HUES6 (cell line): ENCODE results near the gene LRP5.

Experiments used
- H3K27ac ChIP-seq: 2 replicates; pipeline ENCODE4 v1.7.0; 2013; ENCODE audit warnings: low read depth, mild to moderate bottlenecking, low read length, inconsistent platforms
- H3K27me3 ChIP-seq: 2 replicates; pipeline ENCODE4 v1.6.1; 2013; ENCODE audit warnings: low read length; ENCODE audit not compliant: control insufficient read depth, insufficient read depth
- H3K36me3 ChIP-seq: 2 replicates; pipeline ENCODE4 v1.6.1; 2013; ENCODE audit warnings: low read length; ENCODE audit not compliant: control insufficient read depth, insufficient read depth
- H3K4me1 ChIP-seq: 2 replicates; pipeline ENCODE4 v1.6.1; 2013; ENCODE audit warnings: low read length; ENCODE audit not compliant: control insufficient read depth, insufficient read depth
- H3K4me3 ChIP-seq: 2 replicates; pipeline ENCODE4 v1.5.1; 2013; ENCODE audit warnings: low read depth, low read length
- H3K9ac ChIP-seq: one replicate; pipeline ENCODE4 v1.6.1; 2013; ENCODE audit warnings: mild to moderate bottlenecking, low read length
- H3K9me3 ChIP-seq: 2 replicates; pipeline ENCODE4 v1.6.1; 2013; ENCODE audit warnings: low read depth, low read length; ENCODE audit not compliant: control insufficient read depth, insufficient read depth

LRP5 gene

DNA sequence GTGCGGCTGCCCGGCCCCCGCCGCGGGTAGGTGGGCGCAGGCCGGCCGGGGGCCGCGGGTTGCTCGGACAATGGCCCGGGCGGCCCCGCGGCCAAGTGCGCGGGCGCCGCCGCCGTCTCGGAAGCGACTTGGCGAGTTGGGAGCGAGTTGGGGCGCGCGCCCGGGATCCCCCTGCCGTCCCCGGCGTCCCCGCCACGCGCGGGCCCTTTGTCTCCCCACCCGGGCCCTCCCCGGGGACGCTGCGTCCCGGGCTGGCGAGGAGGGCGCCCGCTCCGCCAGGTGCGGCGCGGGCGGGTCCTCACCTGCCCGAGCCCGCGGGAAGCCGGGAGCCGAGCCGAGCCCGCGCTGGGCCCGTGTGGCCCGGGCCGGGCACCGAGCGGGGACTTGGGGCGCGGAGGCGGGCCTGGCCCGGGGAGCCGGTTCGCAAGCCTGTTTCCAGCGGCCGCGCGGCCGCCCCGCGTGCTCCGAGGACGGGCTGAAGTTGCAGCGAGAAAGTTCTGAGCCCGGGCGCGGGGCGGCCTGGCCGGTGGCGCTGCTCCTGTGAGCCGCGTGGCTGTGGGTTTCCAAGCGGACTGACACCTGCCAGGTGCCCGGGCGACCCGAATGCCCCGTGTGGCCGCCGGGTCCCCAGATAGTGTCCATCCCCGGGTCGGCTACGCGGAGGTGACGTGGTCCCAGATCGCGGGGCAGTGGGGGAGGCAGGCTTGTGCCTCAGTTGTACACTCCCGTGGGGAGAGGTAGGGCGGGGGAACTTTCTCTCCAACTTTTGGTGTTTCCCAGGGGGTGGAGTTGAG lies 586 bp downstream of the LRP5 start:
- Histone ChIP-seq H3K4me3 (peak overlapping the region; percentile 87), H3K27ac (no peak overlapping the region), H3K36me3 (no peaks in the 10 kb centered on the region)

DNA sequence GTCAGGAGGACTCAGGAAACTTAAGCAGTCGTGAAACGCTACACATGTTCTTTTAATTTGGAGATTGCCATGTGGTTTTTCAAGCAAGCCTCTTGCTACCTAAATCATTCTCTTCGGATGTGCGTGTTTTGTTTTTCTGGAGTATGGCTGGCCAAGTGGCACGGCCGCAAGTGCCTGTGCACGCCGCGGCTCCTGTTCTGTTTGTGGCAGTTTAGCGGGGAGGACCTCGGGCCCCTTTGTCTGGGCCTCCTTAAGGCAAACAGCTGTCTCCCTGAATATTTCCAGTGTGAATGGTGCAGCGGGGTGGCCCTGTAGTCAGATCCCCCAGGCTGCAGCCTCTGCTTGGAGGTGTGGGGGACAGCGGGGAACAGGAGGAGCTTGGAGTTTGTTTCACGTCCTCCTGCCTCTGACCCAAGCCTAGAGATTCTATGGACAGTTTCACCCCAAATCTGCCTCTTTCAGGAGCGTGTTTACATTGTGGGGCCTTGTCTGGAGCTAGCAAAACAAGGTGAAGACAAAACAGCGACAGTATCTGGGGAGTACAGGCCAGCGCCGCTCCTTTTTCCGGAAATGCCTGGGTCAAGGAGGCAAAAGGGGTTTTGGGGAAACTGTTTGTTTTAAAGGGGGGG lies 1.3 kb downstream of the LRP5 start:
- peaks cover 9% of the 10 kb centered on the region; the same call in 1 of the 2 replicates for H3K27me3 ChIP-seq
- H3K9ac ChIP-seq: peak overlapping the region; percentile 34
- H3K36me3 ChIP-seq: no peaks in the 10 kb centered on the region
- H3K4me3 ChIP-seq: peak overlapping the region; percentile 87
- peak overlapping the region; percentile 41; the same call in 1 of the 2 replicates for H3K27ac ChIP-seq
- H3K9me3 ChIP-seq: no peaks in the 10 kb centered on the region
- H3K4me1 ChIP-seq: peaks cover 38% of the 10 kb centered on the region

More for the DNA sequence above, 586 bp downstream of the LRP5 start:
- Histone ChIP-seq H3K27me3 (peaks cover 9% of the 10 kb centered on the region; the same call in 1 of the 2 replicates), H3K9me3 (no peaks in the 10 kb centered on the region), H3K9ac (peak overlapping the region; percentile 34), H3K4me1 (peaks cover 38% of the 10 kb centered on the region)

DNA sequence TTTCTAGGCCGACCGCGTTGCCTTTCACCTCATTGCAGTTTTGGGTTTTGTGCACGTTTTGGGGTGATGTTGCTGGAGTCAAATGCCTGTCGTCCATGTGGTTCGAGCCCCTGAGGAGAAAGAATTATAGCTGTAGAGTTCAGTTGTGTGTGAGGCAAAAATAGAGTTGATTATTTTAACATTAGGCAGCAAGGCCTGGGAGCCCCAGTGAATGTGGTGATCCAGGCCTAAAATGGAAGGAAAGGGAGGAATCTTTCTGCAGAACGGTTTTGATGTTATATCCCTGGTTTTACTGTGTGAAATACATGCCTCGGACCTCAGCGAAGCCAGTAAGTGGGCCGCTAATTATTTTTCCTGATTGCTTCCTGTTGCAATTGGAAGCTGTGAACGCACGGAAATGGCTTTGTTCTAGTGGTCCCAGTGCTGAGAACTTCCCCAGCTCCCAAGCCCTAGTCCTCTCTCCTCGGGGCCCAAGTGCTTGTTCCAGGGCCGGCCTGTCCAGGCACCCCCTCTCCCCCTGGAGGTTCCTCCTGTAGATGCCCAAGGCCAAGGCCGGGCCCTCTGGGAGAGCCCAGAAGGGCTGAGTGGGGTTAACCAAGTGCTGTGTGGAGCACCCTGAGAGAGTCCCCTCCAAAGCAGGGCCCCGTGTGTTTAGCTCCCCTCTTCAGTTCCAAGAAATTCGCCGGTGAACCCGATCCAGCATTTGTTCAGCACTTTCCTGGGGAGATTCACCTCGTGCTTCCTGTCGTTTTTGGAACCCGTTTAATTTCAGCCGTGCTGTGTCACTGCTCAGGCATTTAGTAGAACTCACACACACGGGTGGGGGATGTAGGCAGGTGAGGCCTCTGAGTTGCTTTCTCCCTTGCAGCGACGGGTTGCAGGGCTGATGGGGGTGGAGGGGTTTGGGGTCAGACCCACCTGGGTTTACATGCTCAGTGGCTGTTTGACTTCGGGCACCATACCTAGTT lies 2.1 kb downstream of the LRP5 start:
- Histone ChIP-seq H3K9me3 (no peaks in the 10 kb centered on the region), H3K4me3 (peak overlapping the region; percentile 87), H3K36me3 (no peaks in the 10 kb centered on the region), H3K27me3 (peaks cover 9% of the 10 kb centered on the region; the same call in 1 of the 2 replicates), H3K27ac (peak overlapping the region; percentile 41; the same call in 1 of the 2 replicates), H3K4me1 (peaks cover 38% of the 10 kb centered on the region), H3K9ac (peak overlapping the region; percentile 34)

DNA sequence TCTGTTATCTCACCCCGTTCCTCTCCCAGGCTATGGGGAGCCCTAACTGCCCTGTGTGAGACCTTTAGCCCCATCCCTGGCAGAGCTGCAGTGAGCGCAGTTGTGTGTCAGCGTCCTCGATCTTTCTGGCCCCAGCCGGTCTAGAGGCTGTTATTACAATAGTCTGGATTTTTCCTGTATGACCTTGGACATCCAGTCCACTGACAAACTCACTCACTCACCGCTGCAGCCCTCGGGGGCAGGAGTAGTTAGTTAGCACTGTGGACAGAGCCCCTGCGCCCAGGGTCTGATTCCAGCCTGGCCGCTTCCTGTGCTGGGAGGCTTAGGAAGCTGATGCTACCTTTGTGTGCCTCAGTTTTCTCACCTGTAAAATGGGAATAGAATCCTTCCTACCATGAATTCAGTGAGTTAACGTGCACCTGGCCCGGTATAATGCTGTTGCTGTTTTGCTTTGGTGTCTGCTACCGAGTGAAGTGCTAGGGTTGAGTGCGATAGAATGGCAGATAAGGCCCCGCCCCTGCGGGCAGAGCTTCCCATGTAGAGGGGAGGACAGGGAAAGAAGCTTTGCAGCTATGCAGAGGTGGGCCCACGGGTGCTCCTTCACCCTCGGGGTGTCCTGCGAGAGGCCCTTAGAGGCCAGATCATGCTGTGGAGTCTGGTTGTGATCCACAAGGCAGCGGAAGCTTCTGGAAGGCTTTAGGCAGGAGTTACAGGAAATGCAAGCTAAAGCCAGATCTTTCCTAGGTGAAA lies 3.0 kb downstream of the LRP5 start:
- H3K27me3 ChIP-seq: peaks cover 9% of the 10 kb centered on the region; the same call in 1 of the 2 replicates
- H3K4me3 ChIP-seq: peak overlapping the region; percentile 87; the same call in 1 of the 2 replicates
- H3K4me1 ChIP-seq: peaks cover 38% of the 10 kb centered on the region
- no peak overlapping the region for H3K27ac ChIP-seq
- no peaks in the 10 kb centered on the region for H3K36me3 ChIP-seq
- H3K9me3 ChIP-seq: no peaks in the 10 kb centered on the region
- H3K9ac ChIP-seq: peak overlapping the region; percentile 34

DNA sequence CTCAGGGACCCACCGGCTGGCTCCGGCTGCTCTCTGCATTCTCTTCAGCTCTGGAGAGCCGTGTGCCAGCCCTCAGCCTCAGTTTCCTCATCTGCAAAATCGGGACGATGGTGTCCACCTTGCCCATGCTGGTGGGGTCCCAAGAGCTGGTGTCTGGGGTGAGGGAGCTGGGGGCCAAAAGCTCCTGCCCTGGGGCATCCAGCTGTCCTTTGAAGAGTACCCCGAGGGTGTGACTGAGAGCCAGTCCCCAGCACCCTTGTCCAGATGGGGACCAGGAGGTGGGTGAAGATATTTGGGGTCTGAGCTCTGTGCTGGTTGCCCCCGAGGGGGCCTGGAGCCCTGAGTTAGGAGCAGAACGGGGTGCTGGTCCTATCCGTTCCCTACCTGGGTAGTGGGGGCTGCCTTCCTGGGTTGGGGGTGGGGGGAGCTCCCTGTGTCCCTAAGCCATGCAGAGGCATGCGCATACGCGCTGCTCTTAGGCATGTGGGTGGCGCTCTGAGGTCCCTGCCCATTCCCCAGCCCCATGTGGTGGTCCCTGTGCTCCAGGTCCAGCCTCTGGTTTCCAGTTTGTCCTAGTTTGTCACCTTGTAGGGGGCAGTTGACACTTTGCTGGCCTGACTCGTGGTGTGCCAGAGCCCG lies 4.9 kb downstream of the LRP5 start:
- Histone ChIP-seq H3K9me3 (no peaks in the 10 kb centered on the region), H3K4me1 (peaks cover 39% of the 10 kb centered on the region), H3K4me3 (no peak overlapping the region), H3K36me3 (no peaks in the 10 kb centered on the region), H3K9ac (no peak overlapping the region), H3K27me3 (0 out of 2 replicates have a peak, but pooled peaks cover 4% of the 10 kb centered on the region), H3K27ac (no peak overlapping the region)

DNA sequence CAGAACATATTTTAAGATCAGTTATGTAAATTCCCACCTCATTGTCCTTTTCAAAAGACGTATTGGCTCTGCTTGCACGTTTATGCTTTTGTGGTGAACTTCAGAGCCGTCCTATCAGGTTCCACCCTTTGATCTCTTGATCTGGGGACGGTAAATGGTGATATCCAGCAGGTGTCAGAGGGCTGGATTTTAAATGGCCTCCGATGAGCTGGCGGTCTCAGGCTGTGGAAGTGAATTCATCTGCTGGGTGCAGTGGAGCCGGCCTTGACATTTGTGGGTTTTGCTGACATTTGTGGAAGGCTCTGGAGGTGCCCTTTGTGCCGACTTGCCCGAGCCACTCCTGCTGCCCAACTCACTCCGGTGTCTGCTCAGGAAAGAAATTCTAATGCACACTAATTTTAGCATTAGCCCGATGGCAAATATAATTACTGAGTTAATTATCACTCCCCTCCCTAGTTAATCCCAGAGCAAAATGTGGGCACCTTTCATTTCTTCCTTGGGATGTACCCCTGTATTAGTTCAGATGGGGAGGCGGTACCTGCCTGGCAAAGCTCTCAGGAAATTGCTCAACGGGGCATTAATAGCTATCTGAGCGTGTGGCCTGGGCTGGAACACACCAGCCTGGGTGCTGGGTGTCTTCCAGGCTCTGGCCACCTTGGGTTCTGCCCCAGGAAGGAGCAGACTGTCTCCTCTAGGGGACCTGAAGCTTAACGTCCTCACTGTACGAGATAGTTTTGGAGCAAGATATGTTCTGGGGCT lies 9.1 kb downstream of the LRP5 start:
- H3K9ac ChIP-seq: no peak overlapping the region
- H3K4me3 ChIP-seq: no peak overlapping the region
- no peak overlapping the region for H3K27ac ChIP-seq
- no peaks in the 10 kb centered on the region for H3K36me3 ChIP-seq
- peaks cover 26% of the 10 kb centered on the region for H3K4me1 ChIP-seq
- H3K27me3 ChIP-seq: no peaks in the 10 kb centered on the region
- H3K9me3 ChIP-seq: no peaks in the 10 kb centered on the region

DNA sequence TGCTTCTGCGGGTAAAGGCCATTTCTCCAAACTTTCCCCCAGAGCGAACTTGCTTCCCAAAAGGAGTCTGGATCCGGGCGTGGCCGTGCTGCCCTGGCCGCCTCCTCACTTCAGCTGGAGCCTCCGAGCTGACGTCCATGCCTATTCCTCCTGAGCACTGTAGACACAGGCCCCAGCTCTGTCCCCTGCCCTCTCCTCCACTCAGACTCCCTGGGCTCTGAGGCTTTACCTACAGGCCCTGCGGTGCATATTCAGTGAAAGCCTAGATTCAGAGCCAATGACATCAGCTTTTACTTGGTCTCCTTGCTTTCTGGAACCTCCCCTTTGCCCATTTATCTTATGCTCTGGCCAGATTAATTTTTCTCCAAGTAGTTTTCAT lies 9.7 kb downstream of the LRP5 start:
- H3K36me3 ChIP-seq: no peaks in the 10 kb centered on the region
- peaks cover 24% of the 10 kb centered on the region for H3K4me1 ChIP-seq
- H3K27me3 ChIP-seq: no peaks in the 10 kb centered on the region
- no peak overlapping the region for H3K4me3 ChIP-seq
- no peak overlapping the region for H3K27ac ChIP-seq
- no peaks in the 10 kb centered on the region for H3K9me3 ChIP-seq
- H3K9ac ChIP-seq: no peak overlapping the region

DNA sequence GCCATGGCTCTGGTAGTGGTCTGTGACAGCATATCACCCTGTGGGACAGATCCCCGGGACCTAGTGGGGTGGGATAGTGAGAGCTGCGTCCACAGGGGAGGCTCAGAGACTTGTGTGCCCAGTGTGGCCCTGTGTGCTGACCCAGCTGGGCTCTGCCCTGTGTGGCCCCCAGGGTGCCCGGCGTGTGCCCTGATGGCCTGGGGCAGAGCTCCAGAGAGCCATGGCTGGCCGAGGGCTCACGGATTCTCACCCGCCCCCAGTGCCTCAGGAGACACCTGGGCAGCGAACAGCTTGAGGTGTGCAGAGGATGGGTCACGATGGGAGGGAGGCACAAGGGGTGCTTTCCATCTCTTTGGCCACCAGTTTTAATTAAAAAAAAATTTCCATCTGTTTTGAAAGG lies 11.8 kb downstream of the LRP5 start:
- H3K4me1 ChIP-seq: peaks cover 39% of the 10 kb centered on the region
- H3K9ac ChIP-seq: no peak overlapping the region
- H3K9me3 ChIP-seq: no peaks in the 10 kb centered on the region
- no peak overlapping the region for H3K4me3 ChIP-seq
- H3K36me3 ChIP-seq: no peaks in the 10 kb centered on the region
- no peaks in the 10 kb centered on the region for H3K27me3 ChIP-seq
- H3K27ac ChIP-seq: no peak overlapping the region

DNA sequence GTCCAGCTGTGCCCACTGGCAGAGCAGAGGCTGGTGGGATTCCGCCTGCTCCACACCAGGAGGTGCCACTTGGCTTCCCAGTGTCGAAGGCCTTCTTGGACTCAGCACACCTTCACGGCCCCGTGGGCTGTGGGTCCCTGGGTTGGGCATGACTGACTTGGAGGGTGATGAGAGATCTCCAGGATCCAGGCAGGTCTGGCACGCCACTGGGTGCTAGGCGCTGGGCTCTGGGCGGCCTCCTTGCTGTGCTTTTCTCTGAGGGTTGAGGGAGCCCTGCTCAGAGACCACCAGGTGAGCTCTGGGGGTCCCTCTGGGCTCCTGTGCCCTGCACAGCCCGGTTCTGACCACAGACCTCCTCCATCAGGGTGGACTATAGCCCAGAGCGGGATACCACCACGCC lies 12.3 kb downstream of the LRP5 start:
- H3K27ac ChIP-seq: no peak overlapping the region

More for the DNA sequence above, 12.3 kb downstream of the LRP5 start:
- Histone ChIP-seq H3K27me3 (no peaks in the 10 kb centered on the region), H3K9ac (no peak overlapping the region), H3K9me3 (no peaks in the 10 kb centered on the region), H3K4me3 (no peak overlapping the region), H3K4me1 (peaks cover 43% of the 10 kb centered on the region), H3K36me3 (no peaks in the 10 kb centered on the region)
